Stimulated activated CD8-positive, alpha-beta memory T cell treated with anti-CD3 and anti-CD28 coated beads, Interleukin-12 subunit alpha, Interleukin-12 subunit beta, amount 100 ng/mL, for 1 hour (primary cell): ENCODE results near the gene PTCHD1.

Source experiments
- DNase-seq: peaks from one replicate; pipeline ENCODE4 v3.0.0-alpha.2; 2020; ENCODE audit warnings: low read depth

The PTCHD1 gene

DNA sequence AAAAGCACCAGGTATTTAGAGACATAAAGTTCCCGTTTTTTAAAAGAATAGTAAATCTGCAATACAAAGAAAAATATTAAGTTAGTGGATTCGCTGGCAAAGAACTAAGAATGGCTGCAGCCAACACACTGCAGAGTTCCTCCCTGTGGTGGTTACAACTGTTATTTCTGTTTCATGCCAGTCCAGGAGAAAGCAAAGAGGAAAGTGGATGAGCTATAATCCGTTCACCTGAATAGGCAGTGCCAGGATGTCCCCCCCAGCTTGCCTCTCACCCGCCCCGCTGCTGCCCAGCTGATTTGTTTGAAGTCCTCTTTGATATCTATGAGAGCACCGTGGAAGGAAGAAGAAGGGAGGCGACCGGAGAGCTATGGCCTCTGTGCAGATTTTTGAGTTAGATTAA lies 63.9 kb downstream of the PTCHD1 start:
- no peak for DNase-seq

DNA sequence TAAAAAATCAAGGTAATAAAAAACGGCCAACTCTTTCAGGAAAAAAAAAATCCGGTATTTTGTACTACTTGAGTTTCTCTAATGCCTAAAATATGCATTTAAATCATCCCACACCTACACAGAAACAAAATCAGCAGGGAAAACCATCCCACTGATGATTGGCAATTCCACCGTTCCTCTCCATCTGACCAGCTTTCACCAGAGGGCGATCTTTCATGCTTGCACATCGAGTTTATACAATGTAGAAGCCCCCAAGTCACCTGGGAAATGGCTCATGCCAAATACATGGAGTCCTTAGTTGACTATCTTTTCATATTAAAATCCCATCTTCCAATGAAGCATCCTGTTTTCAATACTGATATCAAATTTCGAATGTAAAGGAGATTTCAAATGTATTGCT lies 69.2 kb downstream of the PTCHD1 start:
- no peak for DNase-seq

DNA sequence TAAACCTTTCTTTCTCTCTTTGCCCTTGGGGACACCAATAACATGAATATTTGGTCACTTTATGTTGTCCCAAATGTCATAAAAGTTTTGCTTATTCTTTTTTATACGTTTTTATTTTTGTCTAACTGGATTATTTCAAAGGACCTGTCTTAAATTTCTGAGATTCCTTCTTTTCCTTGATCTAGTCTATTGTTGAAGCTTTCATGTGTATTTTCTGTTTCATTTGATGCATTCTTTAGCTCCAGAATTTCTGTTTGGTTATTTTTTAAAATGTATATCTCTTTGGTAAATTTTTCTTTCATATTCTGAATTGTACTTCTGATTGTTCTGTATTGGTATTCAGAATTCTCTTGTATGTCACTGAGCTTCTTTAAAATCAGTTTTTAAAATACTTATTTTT lies 88.3 kb downstream of the PTCHD1 start:
- no peak for DNase-seq

DNA sequence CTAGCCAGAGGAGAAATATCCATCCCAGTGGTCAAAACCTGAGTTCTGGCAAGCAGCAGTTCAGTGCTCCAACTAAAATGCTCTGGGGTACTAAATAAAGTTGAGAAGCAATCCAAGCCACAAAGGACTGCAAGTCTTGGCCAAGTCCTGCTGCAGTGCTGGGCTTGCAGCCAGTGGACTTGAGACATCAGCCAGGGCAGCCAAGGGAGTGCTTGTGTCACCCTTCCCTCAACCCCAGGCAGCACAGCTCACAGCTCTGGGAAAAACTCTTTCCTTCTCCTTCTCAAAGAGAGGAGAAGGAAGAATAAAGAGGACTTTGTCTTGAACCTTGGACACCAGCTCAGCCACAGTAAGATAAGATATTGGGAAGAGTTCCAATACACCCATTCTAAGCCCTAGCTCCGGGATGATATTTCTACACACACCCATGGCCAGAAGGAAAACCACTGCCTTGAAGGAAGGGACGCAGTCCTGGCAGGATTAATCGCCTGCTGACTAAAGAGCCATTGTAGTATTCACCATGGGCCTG lies 99.8 kb downstream of the PTCHD1 start:
- no peak for DNase-seq

DNA sequence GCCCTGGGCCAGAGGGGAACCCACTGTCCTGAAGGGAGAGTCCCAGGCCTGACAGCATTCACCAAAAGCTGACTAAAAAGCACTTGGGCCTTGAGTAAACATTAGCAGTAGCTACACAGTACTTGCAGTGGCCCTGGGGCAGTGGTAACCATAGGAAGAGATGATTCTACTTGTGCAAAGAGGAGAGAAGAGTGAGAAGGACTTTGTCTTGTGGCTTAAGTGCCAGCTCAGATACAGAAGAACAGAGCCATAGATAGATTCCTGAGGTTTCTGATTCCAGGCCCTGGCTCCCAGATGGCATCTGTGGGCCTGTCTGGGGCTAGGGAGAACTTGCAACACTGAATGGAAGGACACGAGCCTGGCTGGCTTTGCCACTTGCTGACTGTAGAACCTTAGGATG lies 100.5 kb downstream of the PTCHD1 start:
- no peak for DNase-seq

DNA sequence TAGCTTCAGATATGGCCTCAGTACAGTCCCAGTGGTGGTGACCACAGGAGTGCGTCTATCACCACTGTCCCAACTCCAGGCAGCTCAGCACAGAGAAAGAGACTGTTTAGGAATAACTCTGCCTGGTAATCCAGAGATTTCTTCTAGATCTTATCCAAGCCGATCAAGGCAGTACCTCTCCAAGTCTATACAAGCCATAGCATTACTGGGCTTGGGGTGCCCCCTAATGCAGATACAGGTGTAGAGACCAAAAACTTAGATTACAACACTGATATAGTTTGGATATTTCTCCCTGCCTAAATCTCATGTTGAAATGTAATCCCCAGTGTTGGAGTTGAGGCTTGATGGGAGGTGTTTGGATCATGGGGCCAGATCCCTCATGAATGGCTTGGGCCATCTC lies 100.9 kb downstream of the PTCHD1 start:
- DNase-seq = no peak

DNA sequence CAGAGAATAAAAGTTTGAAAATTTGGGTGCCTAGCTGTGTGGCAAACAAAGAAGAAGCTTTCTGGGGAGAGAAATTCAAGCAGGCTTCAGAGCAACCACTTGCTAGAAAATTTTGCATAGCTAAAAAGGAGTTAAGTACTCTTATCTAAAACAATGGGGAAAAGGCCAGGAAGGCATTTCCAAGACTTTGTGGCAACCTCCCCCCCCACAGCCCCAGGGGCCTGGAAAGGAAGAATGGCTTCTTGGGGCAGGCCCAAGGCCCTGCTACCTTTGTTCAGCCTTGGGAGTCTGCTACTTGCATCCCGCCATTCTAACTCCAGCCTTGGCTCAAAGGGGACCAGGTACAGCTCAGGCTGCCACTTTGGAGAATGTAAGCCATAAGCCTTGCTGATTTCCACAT lies 102.2 kb downstream of the PTCHD1 start:
- no peak for DNase-seq

DNA sequence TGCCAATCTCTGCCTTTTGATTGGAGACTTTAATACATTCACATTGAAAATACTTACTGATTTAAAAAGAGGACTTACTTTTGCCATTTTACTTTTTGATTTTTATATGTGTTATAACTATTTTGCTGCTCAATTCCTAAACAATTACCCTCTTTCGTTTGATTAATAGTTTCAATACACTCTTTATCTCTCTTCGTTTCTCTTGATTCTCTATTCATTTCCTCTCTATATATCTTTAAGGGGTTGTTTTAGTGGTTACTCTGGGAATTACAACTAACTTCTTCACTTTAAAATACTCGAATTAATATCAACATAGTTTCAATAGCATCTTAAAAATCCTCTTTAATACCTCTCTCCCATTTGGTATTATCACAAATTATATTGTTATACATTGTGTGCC lies 116.6 kb downstream of the PTCHD1 start:
- no peak for DNase-seq
